HG03565 (cell line): ENCODE measurements around the gene CHGA.

ENCODE experiments used
- ATAC-seq: cut with Tn5 transposase; IDR thresholded peaks from one replicate; pipeline ENCODE4 v1.9.1; 2021; ENCODE audit warnings: mild to moderate bottlenecking, moderate library complexity; ENCODE audit not compliant: unreplicated experiment

The CHGA gene

DNA sequence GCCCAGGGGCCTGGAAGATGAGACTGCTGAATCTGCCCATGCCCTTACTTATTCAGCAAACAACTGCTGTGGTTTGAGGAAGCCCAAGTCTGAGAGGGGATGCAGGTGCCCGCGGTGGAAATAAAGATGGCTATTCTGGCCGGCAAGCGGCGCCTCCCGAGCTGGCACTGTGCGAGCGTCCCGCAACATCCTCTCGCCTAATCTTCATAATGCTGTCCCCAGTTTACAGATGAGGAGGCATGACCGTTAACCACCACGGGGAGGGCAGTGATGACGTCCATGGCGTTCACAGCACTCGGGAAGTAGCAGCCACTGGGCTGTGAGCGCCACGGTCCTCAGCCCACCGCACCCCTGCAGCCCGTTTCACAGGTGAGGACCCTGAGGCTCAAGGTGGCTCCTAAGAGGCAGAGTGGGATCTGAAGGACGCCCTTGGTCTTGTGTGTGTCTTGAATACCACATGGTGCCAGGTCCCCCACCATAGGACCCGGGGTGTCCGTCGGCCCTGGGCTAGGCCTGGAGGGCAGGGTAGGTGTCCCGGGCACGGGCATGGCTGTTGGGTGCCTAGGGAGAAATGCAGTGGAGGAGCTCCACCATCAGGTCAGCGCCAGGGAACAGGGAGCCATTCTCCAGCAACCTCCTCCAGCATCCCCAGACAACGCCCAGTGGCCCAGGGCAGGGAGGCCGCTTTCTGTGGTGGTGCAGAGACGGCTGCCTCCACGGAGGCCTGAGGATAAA is 20.2 kb downstream of the CHGA start:
- no peak for ATAC-seq

DNA sequence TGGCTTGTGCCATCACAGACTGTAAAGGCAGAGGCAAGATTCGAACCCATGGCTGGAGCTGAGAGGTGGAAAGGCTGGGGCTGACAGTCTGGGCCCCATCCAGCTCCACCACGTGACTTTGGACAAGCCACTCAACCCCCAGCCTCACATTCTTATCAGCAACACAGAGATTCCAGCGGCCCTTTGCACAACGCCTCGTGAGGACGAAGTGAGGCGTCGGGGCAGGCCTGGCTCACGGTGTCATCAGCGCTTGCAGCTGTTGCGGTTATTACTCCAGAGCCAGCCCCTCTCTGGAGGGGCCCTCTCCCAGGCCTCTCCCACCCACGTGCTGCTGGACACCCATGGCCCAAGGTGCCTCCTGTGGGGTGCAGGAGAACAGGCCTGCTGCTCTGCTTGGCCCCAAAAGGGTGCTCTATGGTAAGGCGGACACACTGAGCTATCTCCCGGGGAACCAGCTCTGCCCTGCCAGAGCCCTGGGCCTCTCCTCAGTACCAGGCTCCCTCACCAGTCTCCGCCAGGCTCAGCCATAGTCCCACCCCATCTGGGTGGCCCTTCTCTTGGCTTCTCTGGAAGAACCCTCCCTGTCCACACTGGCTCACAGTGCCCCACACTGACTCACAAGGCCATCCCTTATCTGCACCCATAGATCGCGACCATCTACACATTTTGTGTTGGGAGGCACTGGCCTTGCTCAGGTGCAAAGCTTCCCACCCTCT is 21.1 kb downstream of the CHGA start:
- ATAC-seq = no peak

DNA sequence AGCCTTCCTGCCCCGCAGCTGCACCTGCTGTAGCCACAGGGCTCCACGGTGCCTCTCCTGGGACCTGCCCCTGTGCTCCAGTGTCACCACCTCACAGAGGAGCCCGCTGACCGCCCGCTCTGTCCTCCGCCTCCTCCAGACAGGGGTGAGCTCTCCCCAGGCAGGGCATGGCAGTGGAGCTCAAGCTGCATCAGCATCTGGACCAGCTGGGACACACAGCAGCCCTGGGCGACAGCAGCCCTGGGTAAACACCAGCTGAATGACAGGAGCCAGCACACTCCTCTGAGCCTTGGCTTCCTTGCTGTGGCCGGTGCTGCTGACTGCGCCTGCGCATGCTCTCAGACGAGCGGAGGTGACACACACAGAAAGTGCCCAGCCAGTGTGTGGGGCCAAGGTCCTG is 22.0 kb downstream of the CHGA start:
- ATAC-seq = no peak

DNA sequence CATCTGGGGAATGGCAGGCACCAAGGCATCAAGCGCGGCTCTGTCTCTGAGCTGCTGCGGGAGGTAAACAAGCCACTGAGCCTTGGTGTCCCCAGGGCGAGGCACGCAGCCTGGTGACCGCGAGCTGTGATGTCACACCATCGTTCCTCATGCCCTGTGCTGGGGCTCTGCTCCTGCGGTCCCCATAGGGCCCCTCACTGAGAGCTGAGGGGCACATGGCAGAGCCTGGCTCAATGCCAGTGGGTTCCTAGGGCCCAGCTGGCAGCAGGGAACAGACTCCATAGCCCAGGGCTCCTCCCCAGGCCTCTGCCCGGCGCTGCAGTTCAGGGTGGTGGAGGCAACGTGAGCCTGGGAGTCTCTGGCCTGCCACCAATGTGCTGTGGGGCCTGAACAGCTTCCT is 22.6 kb downstream of the CHGA start:
- ATAC-seq = no peak

DNA sequence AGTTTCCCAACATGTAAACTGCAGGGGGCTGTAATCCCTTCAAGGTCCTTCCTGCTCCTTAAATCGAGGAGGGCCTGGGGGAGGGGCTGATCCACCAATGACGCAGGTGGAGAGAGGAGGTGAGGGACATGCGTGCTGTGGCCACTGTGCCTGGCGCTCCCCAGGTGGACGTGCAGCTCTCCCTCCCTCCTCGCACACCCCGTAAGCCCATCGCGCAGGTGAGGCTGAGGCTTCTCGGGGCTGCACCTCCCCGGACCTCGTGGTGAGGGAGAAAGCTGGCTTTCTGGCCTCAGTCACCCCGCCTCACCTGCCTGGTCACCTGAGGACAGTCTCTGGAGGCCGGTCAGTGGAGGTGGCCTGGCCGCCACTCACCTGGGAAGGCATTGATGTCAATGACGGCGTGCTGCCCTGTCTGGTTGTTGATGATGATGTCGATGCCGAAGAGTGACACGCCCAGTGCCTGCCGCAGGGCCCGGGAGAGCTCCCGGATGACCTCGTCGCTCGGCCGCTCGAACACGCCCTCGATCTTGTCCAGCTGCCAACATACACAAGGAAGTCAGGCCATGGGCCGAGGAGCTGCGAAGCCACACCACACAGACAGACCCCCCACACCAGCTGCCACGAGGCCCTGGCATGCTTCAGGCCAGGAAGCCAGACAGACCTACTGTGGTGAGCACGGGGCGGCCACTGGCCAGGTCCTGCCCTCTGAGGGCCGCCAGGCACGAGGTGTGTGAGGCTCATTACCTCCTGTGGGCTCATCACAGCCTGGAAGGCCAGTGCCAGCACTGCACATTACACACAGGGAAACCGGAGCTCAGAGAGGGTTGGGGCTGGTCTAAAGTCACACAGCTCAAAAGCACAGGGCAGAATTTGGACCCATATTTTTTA is 23.3 kb downstream of the CHGA start:
- ATAC-seq = no peak

DNA sequence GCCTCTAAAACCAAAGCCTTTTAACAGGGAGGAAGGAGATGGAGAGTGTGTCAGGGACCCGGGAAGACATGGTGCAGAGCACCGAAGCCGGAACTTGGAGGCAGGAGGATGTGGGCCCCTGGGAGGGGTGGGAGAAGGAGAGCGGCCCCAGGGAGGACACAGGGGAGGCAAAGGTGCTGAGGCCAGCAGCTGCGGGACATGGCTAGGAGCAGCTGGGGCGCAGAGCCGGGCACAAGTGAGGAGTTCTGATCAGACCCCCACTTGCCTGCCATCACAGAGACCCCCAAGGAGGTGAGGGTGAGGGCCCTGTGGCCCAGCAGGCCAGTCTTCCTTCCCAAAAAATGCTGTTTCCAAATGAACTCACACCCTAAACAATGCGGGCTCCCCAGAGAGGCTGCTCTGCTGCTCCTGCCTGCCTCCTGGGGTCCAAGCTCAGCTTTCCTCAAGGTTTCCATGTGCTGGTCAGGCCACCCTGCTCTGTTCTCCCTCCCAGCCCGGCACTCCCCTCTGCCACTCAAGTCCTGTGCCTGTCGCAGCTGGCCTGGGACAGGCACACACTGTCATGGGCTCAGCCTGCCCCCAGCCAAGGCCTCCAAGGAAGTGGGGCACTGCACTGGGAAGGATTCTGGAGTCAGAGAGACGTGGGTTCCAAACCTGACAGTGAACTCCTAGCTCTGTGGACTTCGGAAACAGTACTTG is 24.0 kb downstream of the CHGA start:
- no peak for ATAC-seq

DNA sequence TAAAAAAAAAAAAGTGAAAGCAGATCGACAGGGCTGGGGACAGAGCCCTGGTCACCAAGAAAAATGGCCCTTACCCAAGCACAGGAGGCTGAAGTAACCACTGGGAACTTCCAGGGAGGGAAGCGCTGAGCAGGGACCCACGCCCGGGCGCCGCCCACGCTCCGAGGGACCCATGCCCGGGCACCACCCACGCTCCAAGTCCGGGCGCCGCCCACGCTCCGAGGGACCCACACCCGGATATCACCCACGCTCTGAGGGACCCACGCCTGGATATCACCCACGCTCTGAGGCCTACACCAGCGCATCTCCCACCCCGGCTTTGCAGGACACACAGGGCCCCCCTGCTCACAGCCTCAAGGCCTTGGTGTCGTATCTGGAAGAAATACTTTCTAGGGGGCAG is 25.7 kb downstream of the CHGA start:
- ATAC-seq = no peak

DNA sequence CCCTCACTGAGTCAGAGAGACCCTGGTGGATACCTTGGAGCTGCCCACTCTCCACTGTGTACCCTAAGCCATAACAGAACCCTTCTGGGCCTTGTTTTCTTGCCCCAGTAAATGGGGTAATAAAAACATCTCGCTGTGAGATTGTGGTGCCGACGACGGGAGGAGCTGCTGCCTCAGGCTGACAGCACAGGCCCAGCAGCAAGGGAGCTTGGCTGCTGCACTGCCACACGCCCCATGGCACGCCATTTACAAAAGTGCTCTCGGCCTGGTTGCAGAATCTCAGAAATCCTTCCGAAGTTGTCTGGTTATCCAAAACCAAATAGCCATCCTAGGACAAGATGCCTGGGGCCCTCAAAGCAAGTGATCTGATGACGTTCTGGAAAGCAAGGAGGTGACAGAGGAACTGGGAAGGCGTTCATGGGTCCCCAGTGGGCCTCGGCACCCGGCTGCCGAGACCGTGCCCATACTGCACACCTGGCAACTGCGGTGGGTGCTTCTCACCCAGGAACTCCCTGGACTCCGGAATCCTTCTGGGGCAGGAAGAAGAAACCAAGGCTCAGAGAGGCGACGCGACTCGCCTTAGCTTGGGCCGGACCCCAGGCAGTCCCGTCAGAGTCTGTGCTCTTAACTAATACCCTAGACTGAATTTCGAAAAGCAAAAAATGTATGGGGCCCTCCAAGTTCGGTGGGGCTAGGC is 26.7 kb downstream of the CHGA start:
- no peak for ATAC-seq

DNA sequence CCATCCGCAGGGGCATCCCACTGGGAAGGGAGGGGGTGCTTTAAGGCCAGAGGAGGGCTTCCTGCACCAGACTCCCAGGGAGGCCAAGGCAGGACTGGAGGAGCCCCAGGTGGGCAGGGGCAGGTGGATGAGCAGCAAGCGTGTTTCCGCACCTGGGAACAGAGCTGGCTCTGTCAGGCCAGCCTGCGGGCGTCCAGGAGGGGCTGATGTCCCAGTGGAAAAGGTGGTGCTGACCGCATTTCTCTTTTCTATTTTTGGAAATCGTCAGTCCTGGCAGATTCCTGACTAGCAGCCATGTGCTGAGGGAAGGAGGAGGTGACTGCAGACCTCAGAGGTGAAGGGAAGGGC is 27.2 kb downstream of the CHGA start:
- no peak for ATAC-seq

DNA sequence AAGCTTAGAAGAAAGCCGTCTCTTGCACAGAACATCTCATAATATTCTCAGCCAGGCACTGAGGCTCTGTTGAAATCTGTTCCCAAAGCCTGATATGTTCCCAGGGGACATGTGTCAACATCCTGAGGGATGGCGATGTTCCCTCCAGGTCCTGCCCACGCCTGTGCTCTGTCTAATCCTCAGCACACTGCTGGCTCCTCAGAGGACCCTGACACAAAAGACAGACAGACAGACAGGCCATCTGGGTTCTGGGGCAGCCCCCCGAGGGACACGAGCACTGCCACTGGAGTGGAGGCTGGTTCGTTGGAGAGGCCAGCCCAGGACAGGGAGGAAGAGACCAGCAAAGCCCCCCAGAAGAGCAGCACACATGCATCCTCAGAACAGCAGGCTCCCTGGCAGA is 27.8 kb downstream of the CHGA start:
- ATAC-seq = no peak

DNA sequence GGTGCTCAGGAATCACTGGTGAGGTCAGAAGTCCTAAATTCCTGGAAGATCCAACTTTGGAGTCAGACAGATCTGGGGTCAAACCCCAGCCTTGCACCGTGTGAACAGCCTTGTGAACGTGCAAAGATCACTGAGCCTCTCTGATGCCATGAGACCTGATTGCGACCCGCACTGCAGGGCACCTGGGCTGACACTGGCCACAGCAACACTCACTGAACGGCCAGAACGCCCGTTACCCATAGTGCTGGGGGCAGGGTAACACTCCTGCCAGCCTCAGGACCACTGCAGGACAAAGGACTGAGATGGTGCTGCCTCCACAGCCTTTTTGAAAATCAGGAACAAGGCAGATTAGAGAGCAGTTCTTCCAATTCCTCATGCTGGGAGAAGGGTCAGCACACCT is 28.3 kb downstream of the CHGA start:
- ATAC-seq = no peak

DNA sequence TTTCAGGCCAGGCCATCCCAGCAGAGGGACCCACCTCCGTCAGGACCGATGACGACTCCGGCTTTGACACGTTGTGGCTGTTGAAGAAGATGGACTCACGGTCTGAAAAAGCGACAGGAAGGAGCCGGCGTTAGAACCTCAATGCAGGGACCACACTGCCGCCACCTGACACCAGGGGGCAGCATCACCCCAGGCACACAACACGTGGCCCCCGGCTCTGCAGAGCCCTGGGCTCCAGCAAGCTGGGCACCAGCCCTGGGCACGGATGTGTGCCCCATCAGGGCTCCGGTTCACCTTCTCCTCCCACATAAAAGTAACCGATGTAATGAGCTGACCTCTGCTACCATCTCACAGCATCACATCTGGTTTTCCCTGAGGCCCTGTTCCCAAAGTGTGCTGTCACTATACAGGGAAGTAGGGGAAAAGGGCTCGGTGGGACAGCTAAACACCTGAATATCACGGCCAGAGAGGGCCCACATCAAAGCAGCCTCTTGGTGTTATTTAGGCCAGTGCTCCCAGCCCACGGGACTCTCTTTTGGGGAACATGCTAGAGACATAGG is 29.0 kb downstream of the CHGA start:
- ATAC-seq = peak; percentile 72

DNA sequence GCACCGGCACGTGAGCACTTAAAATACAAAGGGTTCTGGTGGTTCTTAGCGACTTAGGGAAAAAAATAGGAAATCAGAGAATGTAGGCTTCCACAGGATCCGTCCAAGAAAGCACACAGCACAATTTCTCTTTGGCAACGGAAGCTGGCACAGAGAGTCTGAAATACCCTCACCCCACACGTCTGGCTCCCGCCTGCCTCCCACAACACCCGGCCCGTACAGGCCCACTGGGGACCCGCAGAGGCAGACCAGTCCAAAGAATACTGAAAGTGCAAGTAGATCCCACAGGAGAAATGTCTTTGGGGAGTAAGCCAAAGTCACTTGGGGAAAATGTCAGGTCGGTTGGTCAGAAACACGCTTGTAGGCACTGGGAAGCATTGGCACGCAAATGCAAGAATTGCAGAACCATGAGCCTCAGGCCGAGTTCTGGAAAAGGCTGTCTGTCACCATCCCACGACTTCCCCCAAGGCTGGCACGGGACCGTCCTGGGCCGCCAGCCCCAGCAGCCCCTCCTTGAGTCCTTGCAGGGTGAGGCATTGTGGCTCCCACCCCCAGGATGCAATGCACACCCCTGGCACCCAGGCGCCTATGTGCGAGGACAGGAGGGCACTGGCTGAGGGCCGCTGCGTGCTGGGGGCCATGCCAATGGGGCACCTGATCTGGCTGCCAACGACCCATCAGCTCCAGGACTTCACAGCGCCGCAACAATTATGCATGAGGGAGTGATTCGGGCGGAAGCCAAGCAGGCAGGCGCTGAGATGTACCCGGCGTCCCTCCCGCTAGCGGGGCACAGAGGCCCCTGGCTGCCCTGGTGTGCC is 29.7 kb downstream of the CHGA start:
- no peak for ATAC-seq

DNA sequence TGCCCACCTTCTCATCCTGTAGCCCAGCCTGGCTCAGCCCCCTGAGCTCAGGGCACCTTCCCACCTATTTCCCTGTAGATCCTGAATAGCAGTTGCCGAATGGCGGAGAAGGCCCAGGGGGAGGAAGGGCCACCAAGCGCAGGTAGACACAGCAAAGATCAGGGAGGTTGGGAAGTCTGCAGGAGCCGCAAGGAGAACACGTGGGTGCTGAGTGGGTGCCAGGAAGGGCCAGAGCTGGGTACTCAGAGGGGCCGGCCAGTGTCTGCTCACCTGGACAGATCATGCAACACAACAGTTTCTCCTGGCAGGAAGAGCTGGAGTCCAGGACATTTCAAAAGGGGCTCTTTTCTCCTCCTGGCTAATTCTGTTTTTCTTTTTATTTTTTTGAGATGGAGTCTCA is 30.6 kb downstream of the CHGA start:
- ATAC-seq = no peak

DNA sequence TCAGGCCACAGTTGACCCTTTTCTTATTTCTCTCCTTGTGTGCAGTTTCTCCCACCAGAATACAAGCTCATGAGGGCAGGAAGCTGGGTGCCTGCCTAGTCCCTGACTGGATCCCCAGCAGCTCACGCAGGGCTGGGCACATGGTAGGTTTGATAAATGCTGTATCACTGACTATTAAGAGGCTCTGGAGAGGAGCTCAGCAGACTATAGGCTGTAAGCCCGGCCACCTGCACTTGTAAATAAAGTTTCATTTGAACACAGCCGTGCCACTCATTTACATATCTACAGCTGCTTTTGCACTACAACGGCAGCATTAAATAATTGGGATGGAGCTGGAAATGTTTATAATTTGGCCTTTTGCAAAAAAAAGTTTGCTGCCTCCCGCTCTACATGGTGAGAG is 32.0 kb downstream of the CHGA start:
- no peak for ATAC-seq

DNA sequence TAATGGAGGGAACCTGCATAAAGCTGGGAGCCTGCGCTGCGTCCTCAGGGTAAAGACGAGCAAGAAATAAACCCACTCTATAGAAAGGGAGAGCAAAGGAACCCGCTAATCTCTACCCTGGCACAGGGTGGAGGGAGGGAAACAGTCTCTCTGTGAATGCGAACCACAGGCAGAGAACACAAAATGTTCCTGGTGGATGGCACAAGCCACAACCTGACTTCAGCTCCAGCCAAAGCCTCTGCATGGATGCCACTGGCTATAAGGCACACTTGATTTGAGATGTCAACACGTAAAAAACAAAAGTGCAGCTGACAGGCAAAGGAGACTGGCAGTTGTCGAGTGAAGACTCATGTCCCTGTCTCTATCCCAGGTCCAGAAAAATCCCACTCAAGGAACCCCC is 32.4 kb downstream of the CHGA start:
- no peak for ATAC-seq

DNA sequence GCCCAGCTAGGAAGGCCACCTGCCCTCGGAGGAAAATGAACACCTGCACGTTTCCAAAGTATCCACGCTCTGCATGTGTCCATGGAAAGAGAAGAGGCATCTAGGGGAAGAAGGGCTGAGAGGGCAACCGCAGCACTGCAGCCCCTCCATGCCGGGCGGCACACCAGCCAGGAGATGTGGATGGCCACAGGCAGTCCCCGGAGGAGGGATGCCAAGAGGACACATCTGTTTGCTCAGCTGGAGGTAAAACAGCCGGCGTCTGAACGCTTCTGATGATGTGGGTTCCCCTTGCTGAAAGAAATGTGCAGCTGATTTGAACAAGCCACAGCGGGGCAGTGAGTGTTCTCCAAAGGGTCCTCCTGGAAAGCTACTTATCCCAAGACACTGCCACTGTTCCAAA is 34.0 kb downstream of the CHGA start:
- no peak for ATAC-seq

DNA sequence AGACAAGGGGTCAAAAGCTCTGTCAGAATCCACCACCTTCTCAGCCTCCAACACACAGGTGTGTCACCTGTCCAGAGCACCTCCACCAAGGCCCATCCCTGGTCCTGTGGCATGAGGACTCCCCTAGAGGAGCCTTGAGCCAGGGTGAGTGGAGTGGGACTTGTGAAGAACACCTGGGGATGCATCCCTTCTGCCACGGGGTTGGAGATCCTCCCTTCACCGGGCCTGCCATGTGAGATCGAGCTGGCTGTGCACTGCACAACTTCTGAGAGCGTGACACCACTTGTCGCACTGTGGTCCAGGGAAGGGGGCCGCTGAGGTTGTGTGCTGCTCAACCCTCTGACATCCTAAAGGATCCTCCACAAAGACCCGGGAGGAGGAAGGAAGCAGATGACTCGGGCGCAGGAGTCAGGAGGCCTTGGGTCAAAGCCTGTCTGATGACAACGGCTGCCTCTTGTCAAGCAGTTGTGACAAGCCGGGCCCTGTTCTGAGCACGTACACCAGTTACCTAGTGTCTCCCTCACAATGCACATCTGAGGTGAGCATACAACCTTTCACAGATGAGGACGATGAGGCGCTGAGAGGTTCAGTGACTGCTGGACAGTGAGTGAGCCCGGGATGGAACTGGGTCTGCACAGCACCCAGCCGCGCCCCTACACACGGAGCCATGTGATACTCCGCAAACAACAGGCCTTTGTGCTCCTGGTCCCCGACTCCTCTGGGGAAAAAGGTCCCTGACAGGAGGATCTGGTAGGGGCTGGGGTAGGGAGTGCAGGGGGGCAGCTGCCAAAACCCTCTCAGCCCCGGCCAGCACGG is 35.6 kb downstream of the CHGA start:
- no peak for ATAC-seq

DNA sequence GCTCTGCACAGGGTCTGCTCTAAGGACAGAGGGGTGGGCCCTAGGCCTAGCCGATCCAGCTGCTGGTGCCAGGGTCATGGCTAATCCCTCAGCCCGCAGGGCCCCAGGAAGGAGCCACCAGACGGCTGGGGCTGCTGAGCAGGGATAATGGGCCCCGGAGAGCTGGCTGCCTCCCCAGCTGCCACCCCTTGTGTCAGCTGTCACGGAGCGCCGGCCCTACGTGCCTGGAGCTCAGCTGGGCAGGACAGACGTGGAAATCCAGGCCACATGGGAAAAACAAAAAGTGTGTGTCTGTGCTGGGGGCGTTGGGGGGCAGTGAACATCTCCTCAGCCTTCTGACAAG is 36.2 kb downstream of the CHGA start:
- ATAC-seq = no peak
